Retinal pigment epithelial cell (primary cell): ENCODE data around the gene CSRNP3.

ENCODE experiments used
- DNase-seq: peaks from one replicate; pipeline ENCODE4 v3.0.0-alpha.2; 2010; ENCODE audit warnings: low read depth
- H3K4me3 ChIP-seq: 2 replicates; pipeline ENCODE4 v1.5.1; 2011; ENCODE audit warnings: mild to moderate bottlenecking, low read length, control low read depth, moderate library complexity
- CTCF ChIP-seq: conservative IDR thresholded peaks from 2 replicates; pipeline ENCODE4 v1.5.1; 2011; ENCODE audit warnings: low read depth, low read length, control low read depth, inconsistent platforms

CSRNP3 gene

GRCh38 chr2:165682546-165682945 lies 213.0 kb downstream of the CSRNP3 start:
- no peak for TF ChIP-seq CTCF
- H3K4me3 ChIP-seq, result no peak overlapping the region
- no peak for DNase-seq

- no peak for DNase-seq
- no peak overlapping the region for H3K4me3 ChIP-seq
- TF ChIP-seq CTCF, result no peak
Measured at GRCh38 chr2:165686800-165687199, 217.3 kb downstream of the CSRNP3 start.

GRCh38 chr2:165687426-165688002 lies 218.0 kb downstream of the CSRNP3 start:
- no peak for TF ChIP-seq CTCF
- no peak for DNase-seq

GRCh38 chr2:165691615-165692014 lies 222.1 kb downstream of the CSRNP3 start:
- no peak for TF ChIP-seq CTCF
- no peak for DNase-seq
- no peak overlapping the region for H3K4me3 ChIP-seq

More at GRCh38 chr2:165687426-165688002, 218.0 kb downstream of the CSRNP3 start:
- no peak overlapping the region for H3K4me3 ChIP-seq

GRCh38 chr2:165692906-165693305 lies 223.4 kb downstream of the CSRNP3 start:
- no peak for TF ChIP-seq CTCF
- DNase-seq, result no peak
- H3K4me3 ChIP-seq, result no peak overlapping the region

- TF ChIP-seq CTCF, result no peak
- no peak overlapping the region for H3K4me3 ChIP-seq
- no peak for DNase-seq
Measured at GRCh38 chr2:165693838-165694237, 224.3 kb downstream of the CSRNP3 start.

GRCh38 chr2:165697748-165698443 lies 228.4 kb downstream of the CSRNP3 start:
- no peak overlapping the region for H3K4me3 ChIP-seq
- TF ChIP-seq CTCF, result no peak
- no peak for DNase-seq
